GM21529 (cell line): ENCODE results near the gene KRT7.
"Not testable (repeated sequence)": the region's sequence is repeated elsewhere in the genome, so short reads cannot be mapped to it uniquely, and the experiment has no call there.

Experiments used
- ATAC-seq: cut with Tn5 transposase; IDR thresholded peaks from one replicate; pipeline ENCODE4 v1.9.1; 2021; ENCODE audit not compliant: unreplicated experiment

Gene KRT7

GRCh38 chr12:52274521-52275120 is 41.6 kb downstream of the KRT7 start, which contains the start of gene KRT86:
Gene KRT86, plus strand, starts transcription at chr12:52274645. Its CDS starts 27,272 bp downstream, at chr12:52301917.
- no peak for ATAC-seq

GRCh38 chr12:52275686-52276085 is 42.6 kb downstream of the KRT7 start:
- ATAC-seq: no peak

- ATAC-seq: no peak
Measured at GRCh38 chr12:52277486-52278245, 44.6 kb downstream of the KRT7 start.

- peak; percentile 57 for ATAC-seq
Measured at GRCh38 chr12:52278575-52279421, 45.8 kb downstream of the KRT7 start.

GRCh38 chr12:52279422-52280318 is 46.6 kb downstream of the KRT7 start:
- no peak for ATAC-seq

- ATAC-seq: no peak
Measured at GRCh38 chr12:52280319-52280795, 47.3 kb downstream of the KRT7 start.

- no peak for ATAC-seq
Measured at GRCh38 chr12:52280796-52281560, 47.9 kb downstream of the KRT7 start.

- ATAC-seq: no peak
Measured at GRCh38 chr12:52284562-52285171, 51.6 kb downstream of the KRT7 start.

- no peak for ATAC-seq
Measured at GRCh38 chr12:52285172-52285745, 52.2 kb downstream of the KRT7 start.

DNA sequence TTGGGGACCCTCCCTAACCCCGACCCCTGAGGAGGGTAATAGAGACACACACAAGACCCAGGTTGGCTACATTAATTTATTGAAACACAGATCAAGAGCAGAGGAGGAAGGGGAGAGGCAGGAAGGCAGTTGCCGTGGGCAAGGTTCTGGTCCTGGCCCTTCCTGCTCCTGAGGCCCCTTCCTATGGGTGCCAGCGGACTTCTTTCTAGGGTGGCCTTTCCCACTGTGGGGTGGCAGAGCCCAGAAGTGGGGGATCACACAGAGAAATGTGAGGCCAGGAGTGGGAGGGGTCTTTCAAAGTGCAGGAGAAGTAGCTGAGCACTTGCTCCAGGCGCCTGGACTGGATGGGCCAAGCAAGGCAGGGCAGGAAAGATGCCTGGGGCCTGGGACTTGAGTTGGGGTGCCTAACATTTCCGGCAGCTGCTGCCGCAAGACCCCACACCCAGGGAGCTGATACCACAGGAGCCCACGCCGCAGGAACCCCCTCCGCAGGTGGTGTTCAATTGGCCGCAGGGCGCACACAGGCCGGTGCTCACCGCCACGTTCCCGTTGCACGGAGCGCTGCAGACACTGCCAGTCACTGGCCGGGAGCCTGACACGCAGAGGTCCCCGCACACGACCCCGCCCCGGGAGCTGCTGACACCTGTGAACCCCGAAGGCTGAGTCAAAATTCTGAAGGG is 52.9 kb downstream of the KRT7 start:
- ATAC-seq: no peak

GRCh38 chr12:52286857-52287785 is 54.1 kb downstream of the KRT7 start:
- not testable (repeated sequence) for ATAC-seq

DNA sequence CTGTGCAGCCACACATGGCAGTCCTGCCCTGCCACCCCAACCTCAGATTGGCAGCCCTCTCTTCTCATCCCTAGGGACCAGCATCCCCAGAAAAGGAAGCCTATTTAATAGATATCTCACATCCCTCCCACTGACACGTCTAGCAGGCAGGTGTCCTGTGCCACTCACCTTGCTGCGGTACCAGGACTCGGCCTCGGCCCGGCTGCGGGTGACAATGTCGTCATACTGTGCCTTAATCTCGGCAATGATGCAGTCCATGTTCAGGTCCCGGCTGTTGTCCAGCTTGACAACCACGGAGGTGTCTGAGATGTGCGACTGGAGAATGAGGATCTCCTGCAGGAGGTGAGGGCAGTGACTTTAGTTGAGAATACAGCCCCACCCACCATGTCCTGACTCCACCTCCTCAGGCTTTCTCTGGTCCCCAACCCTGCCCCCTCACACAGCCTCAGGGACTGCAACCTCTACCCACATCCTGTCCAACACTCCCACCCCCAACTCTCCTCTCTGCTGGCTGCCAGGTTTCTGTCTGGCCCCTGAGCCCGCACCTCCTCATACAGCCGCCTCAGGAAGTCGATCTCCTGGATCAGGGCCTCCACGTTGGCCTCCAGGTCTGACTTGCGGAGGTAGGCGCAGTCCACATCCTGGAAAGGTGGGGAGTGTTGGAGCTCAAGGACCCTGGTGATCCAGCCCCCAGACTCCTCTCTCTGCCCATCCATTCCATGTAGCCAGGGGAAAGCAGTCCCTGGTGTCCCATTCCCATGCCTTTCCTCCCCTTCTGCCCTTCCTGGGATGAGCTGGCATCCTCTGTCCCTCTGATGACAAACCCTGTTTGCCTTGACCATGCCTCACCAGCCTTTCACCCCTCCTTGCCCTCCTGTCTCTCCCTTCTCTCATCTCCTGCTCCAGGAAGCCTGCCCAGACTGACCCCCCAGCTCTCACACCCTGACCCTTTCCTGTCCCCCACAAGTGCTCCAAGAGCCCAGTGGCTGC is 55.1 kb downstream of the KRT7 start:
- ATAC-seq: peak; percentile 89

GRCh38 chr12:52290483-52291134 is 57.6 kb downstream of the KRT7 start:
- not testable (repeated sequence) for ATAC-seq

GRCh38 chr12:52291267-52291935 is 58.4 kb downstream of the KRT7 start, which contains the start of gene KRT81:
Gene KRT81, minus strand, starts transcription at chr12:52291534. Its CDS starts 69 bp downstream, at chr12:52291465.
- no peak for ATAC-seq

DNA sequence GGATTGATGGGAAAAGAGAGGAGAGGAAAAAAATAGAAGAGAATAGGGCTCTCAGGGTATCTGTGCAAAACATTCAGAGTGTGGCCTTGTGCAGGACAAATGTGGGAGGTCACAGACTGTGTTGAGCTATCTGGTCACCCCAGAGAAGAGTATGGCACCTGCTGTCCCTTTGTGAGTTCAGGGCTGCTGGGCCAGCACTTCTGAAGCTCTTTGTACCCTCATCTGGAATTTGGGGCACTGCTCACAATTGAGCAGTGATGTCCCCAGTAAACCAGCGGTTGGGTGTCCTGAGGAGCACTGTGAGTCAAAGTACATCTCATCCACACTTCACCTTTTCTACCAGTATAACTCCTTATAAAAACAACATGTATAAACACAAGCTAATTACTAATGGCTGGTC is 60.9 kb downstream of the KRT7 start:
- no peak for ATAC-seq
